HepG2 (cell line): ENCODE measurements around the gene POP5. TPM values are rescaled to one million over a fixed set of nuclear protein-coding genes. Genes with fewer than 3 reads are reported as not detected.

Experiments used
- ATAC-seq: fragments of 200-7000 bp; cut with Tn5 transposase; 3 replicates; pipeline ENCODE4 v1.9.1; 2020; ENCODE audit warnings: mild to moderate bottlenecking, moderate library complexity
- BruUV-seq: library from RNA; stranded (reverse); fragments of 400-500 nt; replicated peaks from 2 replicates; lab custom pipeline; 2021; lab: Mats Ljungman, UMichigan
- CTCF ChIA-PET: fragments of 300-600 bp; formaldehyde crosslinking; extraction: SDS; loops from one replicate; lab custom pipeline; 2021; ENCODE audit warnings: low total read pairs, inconsistent platforms, low intra/inter-chr PET ratio; lab: Yijun Ruan, JAX
- POLR2A ChIA-PET: fragments of 350-600 bp; sonication (Branson Sonifier 250); formaldehyde crosslinking; loops from one replicate; lab custom pipeline; 2020; ENCODE audit warnings: antibody characterized with exemption, inconsistent platforms; lab: Yijun Ruan, JAX
- DNase-seq: peaks from one replicate; pipeline ENCODE4 v3.0.0-alpha.2; 2015; ENCODE audit warnings: low spot score
- FAIRE-seq: peaks from 3 replicates; lab custom pipeline; 2011; peaks lifted over from hg19 to GRCh38; lab: Jason Lieb, UNC
- H2AFZ ChIP-seq: one replicate; pipeline ENCODE4 v1.6.1; 2011; ENCODE audit warnings: low read length, inconsistent platforms
- H3K27ac ChIP-seq: fragments of 300-600 bp; 3 replicates; pipeline ENCODE4 v1.8.0; 2011; ENCODE audit warnings: mixed run types, mild to moderate bottlenecking, mixed read lengths, low read length, inconsistent platforms; ENCODE audit not compliant: insufficient read depth; ENCODE audit errors: extremely low read length
- H3K27me3 ChIP-seq, 2 experiments: fragments of 200-600 bp in 1 of 2; 2 replicates in 1 of 2; 3 replicates in 1 of 2; pipeline versions ENCODE4 v1.6.0 to v1.8.0; 2011; ENCODE audit warnings: low read length in 2 of 2, mild to moderate bottlenecking in 2 of 2, moderate library complexity in 2 of 2, inconsistent platforms in 1 of 2; ENCODE audit not compliant: insufficient read depth in 2 of 2, control insufficient read depth in 1 of 2
- H3K36me3 ChIP-seq, 2 experiments: fragments of 200-600 bp in 1 of 2; replicated peaks in 1 of 2; 2 replicates in 1 of 2; 3 replicates in 1 of 2; pipeline versions ENCODE4 v1.5.1 to v1.8.0; 2011; ENCODE audit warnings: low read length in 2 of 2, inconsistent platforms in 1 of 2; ENCODE audit not compliant: insufficient read depth in 2 of 2, control insufficient read depth in 1 of 2
- H3K4me1 ChIP-seq: 2 replicates; pipeline ENCODE4 v1.5.1; 2012; ENCODE audit warnings: low read length, inconsistent platforms; ENCODE audit not compliant: insufficient read depth
- H3K4me2 ChIP-seq: 2 replicates; pipeline ENCODE4 v1.6.0; 2011; ENCODE audit warnings: low read depth, low read length, inconsistent platforms
- H3K4me3 ChIP-seq, 3 experiments: fragments of 200-600 bp in 1 of 3; sonication (generic), shearing (Covaris generic) in 1 of 3; replicated peaks in 1 of 3; 2 replicates each; pipeline ENCODE4 v1.5.1; 2011 to 2016; ENCODE audit warnings: low read length in 3 of 3, inconsistent platforms in 2 of 3, low read depth in 2 of 3, mild to moderate bottlenecking in 2 of 3, control low read depth in 1 of 3, mixed read lengths in 1 of 3; ENCODE audit not compliant: insufficient read depth in 1 of 3
- H3K79me2 ChIP-seq: one replicate; pipeline ENCODE4 v1.6.1; 2011; ENCODE audit warnings: low read length, inconsistent platforms; ENCODE audit not compliant: insufficient read depth
- H3K9ac ChIP-seq: 2 replicates; pipeline ENCODE4 v1.6.0; 2011; ENCODE audit warnings: mild to moderate bottlenecking, low read depth, low read length, inconsistent platforms; ENCODE audit not compliant: insufficient read depth
- H3K9me3 ChIP-seq: 2 replicates; pipeline ENCODE4 v1.5.1; 2012; ENCODE audit warnings: mild to moderate bottlenecking, low read length
- H4K20me1 ChIP-seq: 2 replicates; pipeline ENCODE4 v1.6.0; 2011; ENCODE audit warnings: inconsistent platforms, mild to moderate bottlenecking, low read length, moderate library complexity; ENCODE audit not compliant: insufficient read depth
- ATF7 ChIP-seq, 2 experiments: fragments of 450-650 bp in 1 of 2; sonication (generic) in 1 of 2; formaldehyde crosslinking in 1 of 2; IDR thresholded peaks; 2 replicates each; pipeline versions ENCODE4 v1.4.0 to v1.6.1; 2016 to 2020; ENCODE audit warnings: antibody characterized with exemption in 1 of 2, mild to moderate bottlenecking in 1 of 2, missing genetic modification reagents in 1 of 2
- DNMT3B ChIP-seq: conservative IDR thresholded peaks from 2 replicates; pipeline ENCODE4 v1.6.1; 2016; ENCODE audit warnings: missing biosample characterization, control low read depth
- HNRNPL ChIP-seq: fragments of 200-400 bp; formaldehyde crosslinking; IDR thresholded peaks from 2 replicates; pipeline ENCODE4 v1.6.1; 2017; ENCODE audit warnings: mild to moderate bottlenecking, low read depth, low read length
- ZBTB7A ChIP-seq: sonication (generic); formaldehyde crosslinking; IDR thresholded peaks from 2 replicates; pipeline ENCODE4 v1.8.0; 2022; ENCODE audit warnings: mild to moderate bottlenecking, missing genetic modification reagents
- ZNF326 ChIP-seq: sonication (generic); formaldehyde crosslinking; IDR thresholded peaks from 2 replicates; pipeline ENCODE4 v1.4.0; 2020; ENCODE audit warnings: missing genetic modification reagents, borderline replicate concordance
- ZNF337 ChIP-seq: sonication (generic); formaldehyde crosslinking; IDR thresholded peaks from 2 replicates; pipeline ENCODE4 v1.5.1; 2020; ENCODE audit warnings: missing genetic modification reagents, low read depth, mild to moderate bottlenecking, borderline replicate concordance
- WGBS: methylation state at CpG from one replicate; pipeline ENCODE4 v1.1.6; 2017; ENCODE audit warnings: low lambda C conversion rate; 5-methylcytosine and 5-hydroxymethylcytosine counted together
- in situ Hi-C: cut with HindIII; loops from 2 replicates; pipeline ENCODE4 v1.10.0; 2017; ENCODE audit warnings: low pct_unique_long_range_greater_than_20kb; ENCODE audit not compliant: extremely low pct_ligation_motif_present
- intact Hi-C: fragments of 100-400 bp; cut with micrococcal nuclease; formaldehyde crosslinking; loops from one replicate; pipeline ENCODE4 v1.10.0; 2022; ENCODE audit not compliant: unreplicated experiment
- polyA plus RNA-seq, 8 experiments: library from polyadenylated mRNA; depleted of rRNA in 3 of 8; stranded (reverse) in 7 of 8; unstranded in 1 of 8; fragments of >200 nt; fragmentation: Illumina TruSeq in 4 of 8; extraction: Trizol in 4 of 8; gene quantifications; 2 replicates each; pipeline versions ENCODE4 v1.2.1 to v1.2.3, GENCODE V29; 2011 to 2016; ENCODE audit warnings: low read depth in 4 of 8, missing spikeins in 1 of 8, mixed read lengths in 1 of 8; ENCODE audit not compliant: insufficient read depth in 1 of 8
- total RNA-seq, 5 experiments: library from RNA; depleted of rRNA; stranded (reverse); fragments of >200 nt; fragmentation: Illumina TruSeq; extraction: Trizol; gene quantifications; 2 replicates each; pipeline ENCODE4 v1.2.3, GENCODE V29; 2016; ENCODE audit warnings: low read depth in 1 of 5
- TF ChIP-seq, protein P1 (sequence below): sonication (generic); formaldehyde crosslinking; IDR thresholded peaks from 2 replicates; pipeline ENCODE4 v1.5.1; 2020; ENCODE audit warnings: mild to moderate bottlenecking, missing genetic modification reagents
- TF ChIP-seq, protein P2 (sequence below): sonication (generic); formaldehyde crosslinking; IDR thresholded peaks from 2 replicates; pipeline ENCODE4 v1.9.0; 2021; ENCODE audit warnings: missing genetic modification reagents, borderline replicate concordance

Gene POP5
- total and polyA plus RNA-seq, 2 of the 13 experiments (the other 11 are each of a cell fraction or from before 2014, with no cell fraction given): 45.6 to 61.3 TPM

DNA sequence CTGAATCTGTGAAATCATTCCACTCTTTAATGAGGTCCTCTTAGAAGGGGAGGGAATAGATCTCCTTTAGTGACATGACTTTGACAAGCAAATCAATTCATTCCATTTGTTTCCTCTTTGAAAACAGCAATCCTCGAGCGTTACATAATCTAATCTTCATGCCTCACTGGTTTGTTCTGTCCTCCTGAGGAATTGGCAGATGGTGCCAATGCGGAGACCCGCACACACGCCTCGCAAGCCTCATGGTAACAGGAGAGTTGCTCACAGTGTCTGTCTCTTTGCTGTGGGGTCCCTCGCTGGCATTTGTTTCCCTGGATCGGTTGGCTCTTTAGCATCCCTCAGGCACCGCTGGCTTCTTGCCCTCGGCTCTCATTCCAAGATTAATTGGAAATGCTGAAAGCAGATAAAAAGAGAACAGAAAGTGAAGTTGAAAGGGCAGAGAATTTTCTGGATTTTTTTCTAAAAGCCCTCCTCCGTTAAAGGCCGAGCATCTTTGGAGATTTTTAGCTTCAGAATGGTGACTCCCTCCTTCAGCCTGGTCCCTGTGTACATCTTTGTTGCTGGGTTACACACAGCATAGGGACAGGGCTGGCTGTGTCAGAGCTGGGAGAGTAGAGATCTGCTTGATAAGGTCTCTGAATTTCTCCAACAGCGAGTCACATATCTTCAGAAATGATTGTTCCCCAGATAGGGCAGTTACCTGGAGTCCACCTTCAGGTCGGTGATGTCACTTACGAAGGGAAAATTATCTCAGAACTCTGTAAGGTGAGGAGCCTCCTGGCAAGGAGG, 49.1 kb upstream of the POP5 start:
- H3K4me3 ChIP-seq: no peak overlapping the region
- peaks cover 0 to 14% of the 10 kb centered on the region in 2 experiments for H3K27me3 ChIP-seq
- peaks cover 10% of the 10 kb centered on the region; the same call in 1 of the 2 replicates for H3K4me1 ChIP-seq
- no peaks in the 10 kb centered on the region for H3K36me3 ChIP-seq
- DNase-seq (no peak), ATAC-seq (no peak), FAIRE-seq (no peak)
- no peaks in the 10 kb centered on the region for H3K79me2 ChIP-seq
- BruUV-seq: no TSS peak
- no peak overlapping the region for H3K27ac ChIP-seq
- H3K4me2 ChIP-seq: no peak overlapping the region
- H2AFZ ChIP-seq: no peak overlapping the region
- no peaks in the 10 kb centered on the region for H4K20me1 ChIP-seq
- intact Hi-C loops: no loop called here
- ChIA-PET CTCF (no interaction called here), POLR2A (interaction anchor here (0.6 kb wide), 1 partner anchor 302 kb away, joined by 4 read pairs; no protein-coding TSS in a partner anchor)
- 28% methylated on average over 15 of the region's 15 CpGs for WGBS
- in situ Hi-C loops: no loop called here
- TF ChIP-seq, protein P1, sequence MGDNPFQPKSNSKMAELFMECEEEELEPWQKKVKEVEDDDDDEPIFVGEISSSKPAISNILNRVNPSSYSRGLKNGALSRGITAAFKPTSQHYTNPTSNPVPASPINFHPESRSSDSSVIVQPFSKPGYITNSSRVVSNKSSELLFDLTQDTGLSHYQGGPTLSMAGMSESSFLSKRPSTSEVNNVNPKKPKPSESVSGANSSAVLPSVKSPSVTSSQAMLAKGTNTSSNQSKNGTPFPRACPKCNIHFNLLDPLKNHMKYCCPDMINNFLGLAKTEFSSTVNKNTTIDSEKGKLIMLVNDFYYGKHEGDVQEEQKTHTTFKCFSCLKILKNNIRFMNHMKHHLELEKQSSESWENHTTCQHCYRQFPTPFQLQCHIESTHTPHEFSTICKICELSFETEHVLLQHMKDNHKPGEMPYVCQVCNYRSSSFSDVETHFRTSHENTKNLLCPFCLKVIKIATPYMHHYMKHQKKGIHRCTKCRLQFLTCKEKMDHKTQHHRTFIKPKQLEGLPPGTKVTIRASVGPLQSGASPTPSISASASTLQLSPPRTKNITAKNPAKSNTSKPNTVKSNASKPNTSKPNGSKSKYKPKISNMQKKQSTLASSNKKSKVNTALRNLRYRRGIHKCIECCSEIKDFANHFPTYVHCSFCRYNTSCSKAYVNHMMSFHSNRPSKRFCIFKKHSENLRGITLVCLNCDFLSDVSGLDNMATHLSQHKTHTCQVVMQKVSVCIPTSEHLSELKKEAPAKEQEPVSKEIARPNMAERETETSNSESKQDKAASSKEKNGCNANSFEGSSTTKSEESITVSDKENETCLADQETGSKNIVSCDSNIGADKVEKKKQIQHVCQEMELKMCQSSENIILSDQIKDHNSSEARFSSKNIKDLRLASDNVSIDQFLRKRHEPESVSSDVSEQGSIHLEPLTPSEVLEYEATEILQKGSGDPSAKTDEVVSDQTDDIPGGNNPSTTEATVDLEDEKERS (CRISPR knock-in tag): no peak
- TF ChIP-seq ZBTB7A: no peak
- TF ChIP-seq HNRNPL: no peak
- TF ChIP-seq ZNF337 (CRISPR knock-in tag): no peak
- TF ChIP-seq, protein P2, sequence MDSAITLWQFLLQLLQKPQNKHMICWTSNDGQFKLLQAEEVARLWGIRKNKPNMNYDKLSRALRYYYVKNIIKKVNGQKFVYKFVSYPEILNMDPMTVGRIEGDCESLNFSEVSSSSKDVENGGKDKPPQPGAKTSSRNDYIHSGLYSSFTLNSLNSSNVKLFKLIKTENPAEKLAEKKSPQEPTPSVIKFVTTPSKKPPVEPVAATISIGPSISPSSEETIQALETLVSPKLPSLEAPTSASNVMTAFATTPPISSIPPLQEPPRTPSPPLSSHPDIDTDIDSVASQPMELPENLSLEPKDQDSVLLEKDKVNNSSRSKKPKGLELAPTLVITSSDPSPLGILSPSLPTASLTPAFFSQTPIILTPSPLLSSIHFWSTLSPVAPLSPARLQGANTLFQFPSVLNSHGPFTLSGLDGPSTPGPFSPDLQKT (CRISPR knock-in tag): no peak
- TF ChIP-seq ATF7 (IDR thresholded peaks at IDR 0.05): no peak
- TF ChIP-seq ATF7 (CRISPR knock-in tag; IDR thresholded peaks at IDR 0.05): no peak
- no peak for TF ChIP-seq DNMT3B (CRISPR knock-in tag)
- TF ChIP-seq ZNF326: no peak
- no peaks in the 10 kb centered on the region for H3K9me3 ChIP-seq
- H3K9ac ChIP-seq: no peak overlapping the region
